Kidney epithelial cell (primary cell): ENCODE data around the gene LPIN3. TPM values are rescaled to one million over a fixed set of nuclear protein-coding genes. Genes with fewer than 3 reads are reported as not detected.

Experiments used
- DNase-seq: peaks from one replicate; pipeline ENCODE4 v3.0.0-alpha.2; 2010; ENCODE audit warnings: low read depth
- H3K27me3 ChIP-seq: 2 replicates; pipeline ENCODE4 v1.6.0; 2011; ENCODE audit warnings: low read length; ENCODE audit not compliant: control insufficient read depth, insufficient read depth
- H3K36me3 ChIP-seq: 2 replicates; pipeline ENCODE4 v1.5.1; 2011; ENCODE audit warnings: low read length; ENCODE audit not compliant: control insufficient read depth, insufficient read depth
- H3K4me3 ChIP-seq: 2 replicates; pipeline ENCODE4 v1.5.1; 2011; ENCODE audit warnings: low read depth, mild to moderate bottlenecking, control low read depth, low read length
- total RNA-seq: library from RNA; depleted of rRNA; stranded (reverse); fragments of >200 nt; gene quantifications from 2 replicates; pipeline ENCODE4 v1.2.3, GENCODE V29; 2015
- TF ChIP-seq, protein P1 (sequence below): IDR thresholded peaks from 2 replicates; pipeline ENCODE4 v1.5.1; 2011; ENCODE audit warnings: mild to moderate bottlenecking, moderate library complexity, low read length, control low read depth, inconsistent platforms; ENCODE audit not compliant: insufficient read depth, poor library complexity, severe bottlenecking

LPIN3 gene
- total RNA-seq, 1 donor from 2014 or later, result 14.7 TPM

DNA sequence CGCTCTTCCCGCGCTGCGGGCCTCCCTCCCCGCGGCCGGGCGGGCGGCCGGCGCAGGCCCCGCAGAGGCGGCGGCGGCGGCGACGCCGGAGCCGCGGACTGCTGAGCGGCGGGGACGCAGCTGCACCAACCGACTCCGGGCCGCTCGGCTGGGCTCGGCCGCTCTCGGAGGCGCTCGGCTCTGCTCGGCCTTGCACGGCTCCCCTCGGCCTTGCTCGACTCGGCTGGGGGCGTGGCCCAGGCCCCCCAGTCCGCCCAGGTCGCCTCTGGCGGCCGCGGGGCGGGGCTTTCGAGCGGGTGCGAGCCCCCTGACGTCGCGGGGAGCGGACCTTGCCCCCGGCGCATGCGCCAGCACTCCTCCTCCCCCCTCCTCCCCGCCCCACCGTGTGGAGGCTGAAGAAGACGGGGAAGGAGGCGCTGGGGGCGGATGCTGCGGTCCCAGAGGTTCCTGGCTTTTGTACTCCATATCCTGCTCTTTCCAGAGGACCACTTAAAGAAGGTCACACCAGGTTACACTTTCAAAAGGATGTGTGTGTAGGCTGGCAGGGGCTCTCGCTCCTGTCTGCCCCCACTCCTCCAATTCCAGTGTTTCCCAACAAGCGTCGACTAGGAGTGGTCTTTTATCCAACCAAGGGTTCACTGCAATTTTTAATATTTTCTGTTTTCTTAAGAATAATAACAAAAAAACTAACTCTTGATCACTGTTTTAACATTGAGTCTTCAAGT, 22.9 kb upstream of the LPIN3 start, which contains the start of gene ZHX3:
ZHX3 (minus strand) TSS at position 186 of the 725 bp plus-strand sequence. CDS start 112,815 bp downstream, outside the sequence.
- no peaks in the 10 kb centered on the region for H3K27me3 ChIP-seq
- TF ChIP-seq, protein P1, sequence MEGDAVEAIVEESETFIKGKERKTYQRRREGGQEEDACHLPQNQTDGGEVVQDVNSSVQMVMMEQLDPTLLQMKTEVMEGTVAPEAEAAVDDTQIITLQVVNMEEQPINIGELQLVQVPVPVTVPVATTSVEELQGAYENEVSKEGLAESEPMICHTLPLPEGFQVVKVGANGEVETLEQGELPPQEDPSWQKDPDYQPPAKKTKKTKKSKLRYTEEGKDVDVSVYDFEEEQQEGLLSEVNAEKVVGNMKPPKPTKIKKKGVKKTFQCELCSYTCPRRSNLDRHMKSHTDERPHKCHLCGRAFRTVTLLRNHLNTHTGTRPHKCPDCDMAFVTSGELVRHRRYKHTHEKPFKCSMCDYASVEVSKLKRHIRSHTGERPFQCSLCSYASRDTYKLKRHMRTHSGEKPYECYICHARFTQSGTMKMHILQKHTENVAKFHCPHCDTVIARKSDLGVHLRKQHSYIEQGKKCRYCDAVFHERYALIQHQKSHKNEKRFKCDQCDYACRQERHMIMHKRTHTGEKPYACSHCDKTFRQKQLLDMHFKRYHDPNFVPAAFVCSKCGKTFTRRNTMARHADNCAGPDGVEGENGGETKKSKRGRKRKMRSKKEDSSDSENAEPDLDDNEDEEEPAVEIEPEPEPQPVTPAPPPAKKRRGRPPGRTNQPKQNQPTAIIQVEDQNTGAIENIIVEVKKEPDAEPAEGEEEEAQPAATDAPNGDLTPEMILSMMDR, result no peak
- peak within 1 kb of the TSS; percentile 87 for H3K4me3 ChIP-seq
- H3K36me3 ChIP-seq, result no peaks in the 10 kb centered on the region
- DNase-seq, result peak; percentile 75

DNA sequence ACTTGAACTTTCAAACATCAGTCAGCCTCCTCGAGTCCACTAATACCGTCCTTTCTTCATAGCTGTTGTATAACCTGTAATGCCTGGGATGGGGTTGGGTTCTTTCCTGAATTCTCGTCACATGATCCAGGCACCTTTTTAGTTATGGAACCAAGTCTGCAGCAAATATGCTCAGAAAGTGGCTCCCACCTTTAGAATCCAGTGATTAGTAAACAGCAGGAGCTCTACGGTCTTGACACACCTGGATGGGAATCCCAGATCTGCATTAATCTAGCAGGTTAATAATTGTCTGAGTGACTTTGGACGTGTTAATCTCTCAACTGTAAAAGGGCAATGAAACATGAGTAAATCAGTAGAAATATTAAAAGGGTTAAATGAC, 22.4 kb upstream of the LPIN3 start:
- Histone ChIP-seq H3K27me3 (no peaks in the 10 kb centered on the region), H3K4me3 (peak overlapping the region; percentile 87), H3K36me3 (no peaks in the 10 kb centered on the region)
- no peak for DNase-seq
- TF ChIP-seq, protein P1, result no peak

GRCh38 chr20:41320441-41320840, 20.2 kb upstream of the LPIN3 start:
- Histone ChIP-seq H3K36me3 (no peaks in the 10 kb centered on the region), H3K27me3 (no peaks in the 10 kb centered on the region), H3K4me3 (no peak overlapping the region)
- DNase-seq, result no peak
- TF ChIP-seq, protein P1, result no peak

GRCh38 chr20:41320976-41321375, 19.6 kb upstream of the LPIN3 start:
- Histone ChIP-seq H3K4me3 (no peak overlapping the region), H3K27me3 (no peaks in the 10 kb centered on the region), H3K36me3 (no peaks in the 10 kb centered on the region)
- no peak for DNase-seq
- TF ChIP-seq, protein P1, result no peak

- no peak overlapping the region for H3K4me3 ChIP-seq
- TF ChIP-seq, protein P1, result no peak
- no peaks in the 10 kb centered on the region for H3K36me3 ChIP-seq
- H3K27me3 ChIP-seq, result no peaks in the 10 kb centered on the region
- DNase-seq, result no peak
Measured at GRCh38 chr20:41327178-41327577, 13.4 kb upstream of the LPIN3 start.
